ENCODE results near the gene SPINK2. TPM values are rescaled to one million over a fixed set of nuclear protein-coding genes. Genes with fewer than 3 reads are reported as not detected.
A peak's percentile ranks its signal among the peaks of the same experiment; 100 is the strongest.

Gene SPINK2
- total and polyA plus RNA-seq, 2 of the 4 experiments (the other 2 are of a cell fraction) = not detected

DNA sequence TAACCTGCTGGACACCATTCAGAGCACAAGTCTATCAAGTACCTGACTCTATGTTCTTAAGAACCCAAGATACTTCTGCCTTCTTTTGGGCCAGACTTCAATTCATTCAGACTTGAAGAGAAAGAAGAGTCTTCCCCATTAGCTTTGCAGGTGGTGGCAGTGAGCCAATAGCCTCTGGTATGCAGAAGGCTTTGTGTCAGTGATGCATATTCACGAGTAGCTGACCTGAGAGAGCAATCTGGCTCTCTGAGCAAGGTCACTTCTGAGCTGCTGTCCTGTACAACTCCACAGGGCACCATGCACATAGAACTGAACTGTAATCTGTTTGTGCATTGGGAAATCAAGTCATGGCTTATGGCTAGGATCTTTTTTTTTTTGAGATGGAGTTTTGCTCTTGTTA, 39.9 kb upstream of the SPINK2 start:
- intact Hi-C loops (cut with micrococcal nuclease) = no loop called here
- Histone ChIP-seq H3K23ac (ENCODE audit: low read depth, low read length) (no peak overlapping the region), H4K20me1 (ENCODE audit: insufficient read depth, low read length) (no peaks in the 10 kb centered on the region), H2BK120ac (ENCODE audit: low read depth, low read length) (no peak overlapping the region), H2AK9ac (replicated peaks; ENCODE audit: low read depth, low read length, poor library complexity) (no peak overlapping the region), H4K5ac (ENCODE audit: low read depth, low read length) (no peak overlapping the region), H3K4me1 (ENCODE audit: control insufficient read depth, insufficient read depth, low read length) (no peaks in the 10 kb centered on the region), H3K14ac (replicated peaks; ENCODE audit: low read depth, low read length) (no peak overlapping the region), H3K27me3 (ENCODE audit: control insufficient read depth, insufficient read depth, low read length) (peaks cover 6% of the 10 kb centered on the region), H3K79me1 (ENCODE audit: low read depth in 1 of 2, low read length in 2 of 2) (no peaks in the 10 kb centered on the region), H2BK15ac (ENCODE audit: low read depth, low read length) (no peak overlapping the region), H3K4me2 (ENCODE audit: low read depth, low read length) (no peak overlapping the region), H3K9me1 (ENCODE audit: insufficient read depth, low read length) (no peaks in the 10 kb centered on the region), H2BK5ac (ENCODE audit: low read depth, low read length, poor library complexity, severe bottlenecking) (no peak overlapping the region), H3K9me3 (ENCODE audit: control insufficient read depth, insufficient read depth, low read length) (no peaks in the 10 kb centered on the region), H3K56ac (ENCODE audit: extremely low read depth, insufficient read depth, low read length) (no peak overlapping the region), H4K91ac (ENCODE audit: insufficient read depth, low read depth, low read length) (no peak overlapping the region), H3K36me3 (ENCODE audit: control insufficient read depth, insufficient read depth, low read length) (no peaks in the 10 kb centered on the region), H2BK20ac (ENCODE audit: low read depth, low read length) (no peak overlapping the region), H4K8ac (ENCODE audit: low read depth in 2 of 2, low read length in 2 of 2) (no peak overlapping the region), H3K18ac (ENCODE audit: low read depth, low read length) (no peak overlapping the region), H3K4me3 (ENCODE audit: insufficient read depth, low read depth, low read length) (no peak overlapping the region), H3K4ac (ENCODE audit: low read depth, low read length) (no peak overlapping the region), H2AFZ (replicated peaks; ENCODE audit: low read length, poor library complexity) (no peak overlapping the region), H3K9ac (ENCODE audit: low read depth, low read length) (no peak overlapping the region), H2AK5ac (ENCODE audit: low read depth, low read length) (no peak overlapping the region), H3K27ac (ENCODE audit: insufficient read depth, low read length) (no peak overlapping the region)
- dilution Hi-C loops (cut with HindIII; ENCODE audit: low sequenced_read_pairs, unreplicated experiment) = no loop called here
- ChIA-PET POLR2A (ENCODE audit: unreplicated experiment) (no interaction called here), CTCF (no interaction called here)
- TF ChIP-seq USF2 (IDR thresholded peaks at IDR 0.05; ENCODE audit: low read depth, low read length) (no peak), MXI1 (IDR thresholded peaks at IDR 0.05; ENCODE audit: borderline replicate concordance, low read depth, low read length) (no peak), BHLHE40 (IDR thresholded peaks at IDR 0.05; ENCODE audit: low read depth, low read length) (no peak), SMC3 (IDR thresholded peaks at IDR 0.05; ENCODE audit: low read depth, low read length) (no peak), NFE2L2 (IDR thresholded peaks at IDR 0.05; ENCODE audit: low read depth, low read length) (no peak), RAD21 (IDR thresholded peaks at IDR 0.05; ENCODE audit: low read length) (no peak)
- BruUV-seq (replicated peaks) = no TSS peak
- DNase-seq (peak; percentile 8), ATAC-seq (ENCODE audit: low read depth) (no peak)
- 20% methylated on average over 1 of the region's 1 CpG; no CpG with 5 or more reads in 1 of the 2 experiments for WGBS, 2 experiments (ENCODE audit: extremely low coverage in 2 of 2, insufficient read length in 1 of 2)
- in situ Hi-C loops (cut with MboI; ENCODE audit: low sequenced_read_pairs) = loop anchor here (25.0 kb wide), 1 partner anchor 99 kb away; no protein-coding TSS in a partner anchor
